ENCODE data around the gene RPP25.

Gene RPP25

DNA sequence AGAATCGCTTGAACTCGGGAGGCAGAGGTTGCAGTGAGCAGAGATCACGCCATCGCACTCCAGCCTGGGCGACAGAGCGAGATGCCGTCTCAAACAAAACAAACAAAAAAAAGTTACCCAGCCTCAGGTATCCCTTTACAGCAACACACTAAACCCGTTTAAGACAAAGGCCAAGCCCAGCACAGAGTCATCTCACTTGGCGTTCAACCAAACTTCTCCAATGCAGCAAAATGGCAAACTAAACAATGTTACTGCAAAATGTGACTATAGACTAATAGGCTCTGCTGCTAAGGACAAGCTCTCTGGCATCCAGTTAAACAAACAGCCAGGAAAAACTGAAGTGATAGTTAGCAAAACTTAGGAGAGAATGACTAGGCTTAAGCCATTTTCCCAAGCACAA is 43.5 kb downstream of the RPP25 start:
- Histone ChIP-seq H3K9me3 (ENCODE audit: insufficient read depth, low read length) (no peaks in the 10 kb centered on the region), H3K4me3 (ENCODE audit: insufficient read depth, low read length, poor library complexity, severe bottlenecking) (no peak overlapping the region), H2AFZ (ENCODE audit: low read depth, low read length, severe bottlenecking) (no peak overlapping the region), H3K9ac (ENCODE audit: low read length) (no peak overlapping the region), H4K20me1 (ENCODE audit: low read depth, low read length) (no peaks in the 10 kb centered on the region), H3K36me3 (ENCODE audit: low read length) (peaks cover 10% of the 10 kb centered on the region; the same call in 1 of the 2 replicates), H3K79me2 (ENCODE audit: insufficient read depth, low read length) (no peaks in the 10 kb centered on the region), H3K9me2 (replicated peaks; ENCODE audit: insufficient read depth, low read length) (no peaks in the 10 kb centered on the region), H3K4me2 (ENCODE audit: low read depth, low read length, poor library complexity, severe bottlenecking) (no peak overlapping the region), H3K27me3 (ENCODE audit: low read length) (no peaks in the 10 kb centered on the region), H3F3A (ENCODE audit: insufficient read depth) (peaks cover 10% of the 10 kb centered on the region; the same call in 1 of the 2 replicates), H3K27ac (ENCODE audit: low read depth, low read length) (no peak overlapping the region)
- TF ChIP-seq, protein P1, sequence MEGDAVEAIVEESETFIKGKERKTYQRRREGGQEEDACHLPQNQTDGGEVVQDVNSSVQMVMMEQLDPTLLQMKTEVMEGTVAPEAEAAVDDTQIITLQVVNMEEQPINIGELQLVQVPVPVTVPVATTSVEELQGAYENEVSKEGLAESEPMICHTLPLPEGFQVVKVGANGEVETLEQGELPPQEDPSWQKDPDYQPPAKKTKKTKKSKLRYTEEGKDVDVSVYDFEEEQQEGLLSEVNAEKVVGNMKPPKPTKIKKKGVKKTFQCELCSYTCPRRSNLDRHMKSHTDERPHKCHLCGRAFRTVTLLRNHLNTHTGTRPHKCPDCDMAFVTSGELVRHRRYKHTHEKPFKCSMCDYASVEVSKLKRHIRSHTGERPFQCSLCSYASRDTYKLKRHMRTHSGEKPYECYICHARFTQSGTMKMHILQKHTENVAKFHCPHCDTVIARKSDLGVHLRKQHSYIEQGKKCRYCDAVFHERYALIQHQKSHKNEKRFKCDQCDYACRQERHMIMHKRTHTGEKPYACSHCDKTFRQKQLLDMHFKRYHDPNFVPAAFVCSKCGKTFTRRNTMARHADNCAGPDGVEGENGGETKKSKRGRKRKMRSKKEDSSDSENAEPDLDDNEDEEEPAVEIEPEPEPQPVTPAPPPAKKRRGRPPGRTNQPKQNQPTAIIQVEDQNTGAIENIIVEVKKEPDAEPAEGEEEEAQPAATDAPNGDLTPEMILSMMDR (IDR thresholded peaks at IDR 0.05; ENCODE audit: insufficient read depth, low read length, poor library complexity, severe bottlenecking): no peak
- no peak for TF ChIP-seq EZH2phosphoT487 (conservative IDR thresholded peaks at IDR 0.05; ENCODE audit: low read length)

DNA sequence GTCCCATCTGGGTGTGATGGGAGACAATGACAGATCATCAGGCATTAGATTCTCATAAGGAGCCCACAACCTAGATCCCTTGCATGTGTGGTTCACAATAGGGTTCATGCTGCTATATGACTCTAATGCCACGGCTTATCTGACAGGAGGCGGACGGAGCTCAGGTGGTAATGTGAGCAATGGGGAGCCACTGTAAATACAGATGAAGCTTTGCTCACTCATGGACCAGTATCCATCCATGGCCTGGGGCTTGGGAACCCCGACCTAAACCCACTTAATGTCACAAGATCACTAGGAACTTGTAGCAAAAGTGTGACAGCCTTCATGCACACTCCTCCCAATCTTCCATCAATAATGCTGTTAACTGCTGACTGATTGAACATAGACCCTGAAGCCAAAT is 47.9 kb downstream of the RPP25 start:
- no peak overlapping the region for H3K4me3 ChIP-seq (ENCODE audit: insufficient read depth, low read length, poor library complexity, severe bottlenecking)
- no peaks in the 10 kb centered on the region for H3K36me3 ChIP-seq (ENCODE audit: low read length)
- H3K27me3 ChIP-seq (ENCODE audit: low read length): no peaks in the 10 kb centered on the region
- H3K79me2 ChIP-seq (ENCODE audit: insufficient read depth, low read length): peaks cover 5% of the 10 kb centered on the region; the same call in 1 of the 2 replicates
- no peak overlapping the region for H3K27ac ChIP-seq (ENCODE audit: low read depth, low read length)
- H2AFZ ChIP-seq (ENCODE audit: low read depth, low read length, severe bottlenecking): no peak overlapping the region
- H3K9ac ChIP-seq (ENCODE audit: low read length): no peak overlapping the region
- no peak overlapping the region for H3K4me2 ChIP-seq (ENCODE audit: low read depth, low read length, poor library complexity, severe bottlenecking)
- no peaks in the 10 kb centered on the region for H4K20me1 ChIP-seq (ENCODE audit: low read depth, low read length)
- TF ChIP-seq, protein P1 (IDR thresholded peaks at IDR 0.05; ENCODE audit: insufficient read depth, low read length, poor library complexity, severe bottlenecking): no peak
- TF ChIP-seq EZH2phosphoT487 (conservative IDR thresholded peaks at IDR 0.05; ENCODE audit: low read length): no peak
- H3K9me2 ChIP-seq (replicated peaks; ENCODE audit: insufficient read depth, low read length): no peaks in the 10 kb centered on the region
- peaks cover 14% of the 10 kb centered on the region; the same call in 1 of the 2 replicates for H3F3A ChIP-seq (ENCODE audit: insufficient read depth)
- H3K9me3 ChIP-seq (ENCODE audit: insufficient read depth, low read length): no peaks in the 10 kb centered on the region

DNA sequence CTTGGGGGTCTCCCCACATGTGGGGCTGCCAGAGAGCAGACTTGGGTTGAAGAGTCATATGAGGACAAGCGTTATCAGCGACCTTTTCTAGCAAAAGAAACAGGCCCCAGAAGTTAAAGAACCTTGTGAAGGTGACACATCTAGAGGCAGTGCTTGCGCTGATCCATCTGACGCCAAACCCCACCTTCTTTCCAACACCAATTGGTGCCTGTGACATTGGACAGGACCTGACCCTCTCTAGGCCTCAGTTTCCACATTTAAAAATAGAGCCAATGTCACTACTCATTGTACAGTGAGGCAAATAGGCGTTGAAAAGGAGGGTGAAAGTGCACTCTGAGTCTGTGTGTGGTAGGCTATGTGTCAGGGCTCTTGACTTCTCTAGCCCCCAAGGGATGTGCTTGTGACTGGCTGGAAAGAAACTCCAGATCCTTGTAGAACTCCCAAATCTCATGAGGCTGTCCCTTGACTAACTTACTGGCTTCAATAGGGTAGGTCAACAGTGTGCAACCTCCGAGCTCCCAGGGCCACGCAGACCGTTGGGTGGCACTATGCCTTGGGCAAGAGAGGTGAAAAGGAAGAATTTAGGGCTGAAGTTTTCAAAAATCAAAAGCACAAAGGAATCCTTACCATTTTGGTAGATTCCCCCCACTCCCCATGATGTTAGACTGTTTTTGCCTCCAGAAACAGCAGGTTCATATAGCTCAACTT is 49.3 kb downstream of the RPP25 start:
- Histone ChIP-seq H3K9me2 (replicated peaks; ENCODE audit: insufficient read depth, low read length) (no peaks in the 10 kb centered on the region), H2AFZ (ENCODE audit: low read depth, low read length, severe bottlenecking) (peak overlapping the region; percentile 98), H3K4me2 (ENCODE audit: low read depth, low read length, poor library complexity, severe bottlenecking) (peak overlapping the region; percentile 67), H3K36me3 (ENCODE audit: low read length) (no peaks in the 10 kb centered on the region), H3K9me3 (ENCODE audit: insufficient read depth, low read length) (no peaks in the 10 kb centered on the region), H4K20me1 (ENCODE audit: low read depth, low read length) (no peaks in the 10 kb centered on the region), H3K27ac (ENCODE audit: low read depth, low read length) (peak overlapping the region; percentile 56), H3F3A (ENCODE audit: insufficient read depth) (peaks cover 10% of the 10 kb centered on the region; the same call in 1 of the 2 replicates), H3K79me2 (ENCODE audit: insufficient read depth, low read length) (peaks cover 5% of the 10 kb centered on the region; the same call in 1 of the 2 replicates), H3K27me3 (ENCODE audit: low read length) (no peaks in the 10 kb centered on the region), H3K4me3 (ENCODE audit: insufficient read depth, low read length, poor library complexity, severe bottlenecking) (peak overlapping the region; percentile 96), H3K9ac (ENCODE audit: low read length) (peak overlapping the region; percentile 96)
- TF ChIP-seq EZH2phosphoT487 (conservative IDR thresholded peaks at IDR 0.05; ENCODE audit: low read length): no peak
- TF ChIP-seq, protein P1 (IDR thresholded peaks at IDR 0.05; ENCODE audit: insufficient read depth, low read length, poor library complexity, severe bottlenecking): no peak
